Neural cell (in vitro differentiated cells): Measurements from ENCODE around the gene DCLK1. TPM values are rescaled to one million over a fixed set of nuclear protein-coding genes. Genes with fewer than 3 reads are reported as not detected.

Experiments used
- H2AFZ ChIP-seq: fragments of 200-600, 300-800 bp; sonication (generic), shearing (Covaris generic); 2 replicates; pipeline ENCODE4 v1.6.0; 2014; ENCODE audit warnings: low read depth, mild to moderate bottlenecking, antibody characterized with exemption, low read length, moderate library complexity
- H3F3A ChIP-seq: fragments of 200-600 bp; shearing (Covaris generic); 2 replicates; pipeline ENCODE4 v1.6.1; 2016; ENCODE audit warnings: mild to moderate bottlenecking, moderate library complexity, mixed read lengths, antibody characterized with exemption, low read length; ENCODE audit not compliant: insufficient read depth, poor library complexity, severe bottlenecking
- H3K27ac ChIP-seq: fragments of 200-600, 300-800 bp; sonication (generic), shearing (Covaris generic); 2 replicates; pipeline ENCODE4 v1.5.1; 2014; ENCODE audit warnings: mild to moderate bottlenecking, low read length, moderate library complexity
- H3K27me3 ChIP-seq: fragments of 300-800, 200-600 bp; sonication (generic), shearing (Covaris generic); 2 replicates; pipeline ENCODE4 v1.6.0; 2014; ENCODE audit warnings: mild to moderate bottlenecking, low read depth, low read length, moderate library complexity; ENCODE audit not compliant: insufficient read depth
- H3K36me3 ChIP-seq: fragments of 300-800, 200-600 bp; sonication (generic), shearing (Covaris generic); 2 replicates; pipeline ENCODE4 v1.5.1; 2014; ENCODE audit warnings: mild to moderate bottlenecking, antibody characterized with exemption, low read length, moderate library complexity; ENCODE audit not compliant: insufficient read depth
- H3K4me2 ChIP-seq: fragments of 300-800, 200-600 bp; sonication (generic), shearing (Covaris generic); 2 replicates; pipeline ENCODE4 v1.6.0; 2014; ENCODE audit warnings: mild to moderate bottlenecking, low read length
- H3K4me3 ChIP-seq: fragments of 300-800, 200-600 bp; sonication (generic), shearing (Covaris generic); 2 replicates; pipeline ENCODE4 v1.5.1; 2014; ENCODE audit warnings: mild to moderate bottlenecking, low read length, moderate library complexity
- H3K79me2 ChIP-seq: fragments of 200-600 bp; shearing (Covaris generic); replicated peaks from 2 replicates; pipeline ENCODE4 v1.6.0; 2014; ENCODE audit warnings: mild to moderate bottlenecking, low read length, moderate library complexity; ENCODE audit not compliant: insufficient read depth
- H3K9ac ChIP-seq: fragments of 300-800, 200-600 bp; sonication (generic), shearing (Covaris generic); 2 replicates; pipeline ENCODE4 v1.6.1; 2016; ENCODE audit warnings: mild to moderate bottlenecking, low read length, mixed read lengths
- H3K9me2 ChIP-seq: fragments of 200-600 bp; shearing (Covaris generic); 2 replicates; pipeline ENCODE4 v1.6.1; 2016; ENCODE audit warnings: mild to moderate bottlenecking, low read length, mixed read lengths; ENCODE audit not compliant: insufficient read depth
- H3K9me3 ChIP-seq: fragments of 200-600, 300-800 bp; sonication (generic), shearing (Covaris generic); 2 replicates; pipeline ENCODE4 v1.6.1; 2016; ENCODE audit warnings: mild to moderate bottlenecking, mixed run types, low read length, moderate library complexity, mixed read lengths
- H4K20me1 ChIP-seq: fragments of 200-600 bp; shearing (Covaris generic); 2 replicates; pipeline ENCODE4 v1.6.1; 2016; ENCODE audit warnings: mild to moderate bottlenecking, mixed run types; ENCODE audit not compliant: insufficient read depth
- EP300 ChIP-seq: fragments of 450-650 bp; conservative IDR thresholded peaks from 2 replicates; pipeline ENCODE4 v1.6.1; 2014; ENCODE audit warnings: antibody characterized with exemption, mild to moderate bottlenecking, moderate library complexity; ENCODE audit not compliant: poor library complexity, severe bottlenecking
- EZH2 ChIP-seq: fragments of 200-600, 300-800 bp; shearing (Covaris generic), sonication (generic); IDR thresholded peaks from 2 replicates; pipeline ENCODE4 v1.6.1; 2014; ENCODE audit warnings: antibody characterized with exemption, low read length, borderline replicate concordance, mild to moderate bottlenecking; ENCODE audit not compliant: insufficient read depth, poor library complexity, severe bottlenecking
- MXI1 ChIP-seq: fragments of 450-650 bp; conservative IDR thresholded peaks from 2 replicates; pipeline ENCODE4 v1.6.1; 2014; ENCODE audit warnings: antibody characterized with exemption, mild to moderate bottlenecking; ENCODE audit not compliant: poor library complexity, severe bottlenecking
- POLR2AphosphoS5 ChIP-seq: IDR thresholded peaks from 2 replicates; pipeline ENCODE4 v1.6.1; 2012
- RAD21 ChIP-seq: fragments of 450-650 bp; conservative IDR thresholded peaks from 2 replicates; pipeline ENCODE4 v1.6.1; 2014; ENCODE audit warnings: antibody characterized with exemption, mild to moderate bottlenecking, moderate library complexity
- SMC3 ChIP-seq: fragments of 450-650 bp; conservative IDR thresholded peaks from 2 replicates; pipeline ENCODE4 v1.6.1; 2014; ENCODE audit warnings: antibody characterized with exemption, mild to moderate bottlenecking, moderate library complexity; ENCODE audit not compliant: poor library complexity
- TAF1 ChIP-seq: IDR thresholded peaks from 2 replicates; pipeline ENCODE4 v1.6.1; 2012; ENCODE audit warnings: low read depth
- polyA plus RNA-seq: library from polyadenylated mRNA; depleted of rRNA; stranded (reverse); fragments of >200 nt; gene quantifications from 2 replicates; pipeline ENCODE4 v1.2.3, GENCODE V29; 2014
- TF ChIP-seq, protein P1 (sequence below): IDR thresholded peaks from 2 replicates; pipeline ENCODE4 v1.6.1; 2012; ENCODE audit warnings: borderline replicate concordance
- TF ChIP-seq, protein P2 (sequence below): fragments of 450-650 bp; IDR thresholded peaks from 2 replicates; pipeline ENCODE4 v1.5.1; 2014; ENCODE audit warnings: antibody characterized with exemption, mild to moderate bottlenecking, moderate library complexity; ENCODE audit not compliant: poor library complexity, severe bottlenecking

Gene DCLK1
- polyA plus RNA-seq, 1 donor from 2014 or later = 124 TPM

DNA sequence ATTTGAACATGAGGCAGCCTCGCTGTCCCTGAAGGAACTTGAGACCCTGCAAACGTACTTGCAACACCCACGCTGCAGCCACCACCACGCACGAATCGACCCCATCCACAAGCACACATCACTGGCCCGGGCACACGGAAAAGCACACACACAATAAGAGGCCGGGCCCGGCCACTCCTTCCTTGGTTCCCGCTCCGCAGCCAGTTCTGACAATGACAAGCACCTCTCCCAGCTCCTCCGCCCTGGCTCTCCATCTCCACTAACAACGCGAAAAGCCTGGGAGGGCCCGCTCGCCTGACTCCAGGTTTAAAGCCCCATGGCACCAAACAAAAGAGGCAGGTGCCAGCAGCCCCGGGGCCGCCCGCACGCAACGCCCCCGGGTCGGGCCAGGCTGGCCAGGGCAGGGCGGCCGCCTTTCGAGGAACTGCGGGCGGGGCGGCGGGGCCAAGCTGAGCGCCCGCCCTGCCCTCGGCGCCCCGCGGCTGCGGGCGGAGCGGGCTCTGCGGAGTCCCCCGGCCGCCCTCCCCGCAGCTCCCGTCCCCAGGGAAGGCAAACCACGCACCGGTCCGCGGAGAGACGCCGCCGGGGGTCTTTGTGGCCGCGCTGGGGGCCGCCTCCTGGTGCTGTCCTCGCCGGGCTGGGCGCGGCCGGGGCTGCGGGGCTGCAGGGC, 495 bp downstream of the DCLK1 start:
- peak overlapping the region; percentile 87 for H3K4me3 ChIP-seq
- H3K9me3 ChIP-seq = no peaks in the 10 kb centered on the region
- H3K4me2 ChIP-seq = peak overlapping the region; percentile 68
- H3K36me3 ChIP-seq = peaks cover 3% of the 10 kb centered on the region
- peaks cover 50% of the 10 kb centered on the region for H3K79me2 ChIP-seq
- no peaks in the 10 kb centered on the region for H3K9me2 ChIP-seq
- no peaks in the 10 kb centered on the region for H3K27me3 ChIP-seq
- H3K9ac ChIP-seq = peak overlapping the region; percentile 96
- peak; percentile 78 for TF ChIP-seq MXI1
- no peak for TF ChIP-seq TAF1
- TF ChIP-seq, protein P1, sequence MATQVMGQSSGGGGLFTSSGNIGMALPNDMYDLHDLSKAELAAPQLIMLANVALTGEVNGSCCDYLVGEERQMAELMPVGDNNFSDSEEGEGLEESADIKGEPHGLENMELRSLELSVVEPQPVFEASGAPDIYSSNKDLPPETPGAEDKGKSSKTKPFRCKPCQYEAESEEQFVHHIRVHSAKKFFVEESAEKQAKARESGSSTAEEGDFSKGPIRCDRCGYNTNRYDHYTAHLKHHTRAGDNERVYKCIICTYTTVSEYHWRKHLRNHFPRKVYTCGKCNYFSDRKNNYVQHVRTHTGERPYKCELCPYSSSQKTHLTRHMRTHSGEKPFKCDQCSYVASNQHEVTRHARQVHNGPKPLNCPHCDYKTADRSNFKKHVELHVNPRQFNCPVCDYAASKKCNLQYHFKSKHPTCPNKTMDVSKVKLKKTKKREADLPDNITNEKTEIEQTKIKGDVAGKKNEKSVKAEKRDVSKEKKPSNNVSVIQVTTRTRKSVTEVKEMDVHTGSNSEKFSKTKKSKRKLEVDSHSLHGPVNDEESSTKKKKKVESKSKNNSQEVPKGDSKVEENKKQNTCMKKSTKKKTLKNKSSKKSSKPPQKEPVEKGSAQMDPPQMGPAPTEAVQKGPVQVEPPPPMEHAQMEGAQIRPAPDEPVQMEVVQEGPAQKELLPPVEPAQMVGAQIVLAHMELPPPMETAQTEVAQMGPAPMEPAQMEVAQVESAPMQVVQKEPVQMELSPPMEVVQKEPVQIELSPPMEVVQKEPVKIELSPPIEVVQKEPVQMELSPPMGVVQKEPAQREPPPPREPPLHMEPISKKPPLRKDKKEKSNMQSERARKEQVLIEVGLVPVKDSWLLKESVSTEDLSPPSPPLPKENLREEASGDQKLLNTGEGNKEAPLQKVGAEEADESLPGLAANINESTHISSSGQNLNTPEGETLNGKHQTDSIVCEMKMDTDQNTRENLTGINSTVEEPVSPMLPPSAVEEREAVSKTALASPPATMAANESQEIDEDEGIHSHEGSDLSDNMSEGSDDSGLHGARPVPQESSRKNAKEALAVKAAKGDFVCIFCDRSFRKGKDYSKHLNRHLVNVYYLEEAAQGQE = peak; percentile 73
- TF ChIP-seq EZH2 = no peak
- TF ChIP-seq SMC3 = peak; percentile 40
- TF ChIP-seq RAD21 = peak; percentile 44
- no peak for TF ChIP-seq EP300
- no peak for TF ChIP-seq POLR2AphosphoS5
- TF ChIP-seq, protein P2, sequence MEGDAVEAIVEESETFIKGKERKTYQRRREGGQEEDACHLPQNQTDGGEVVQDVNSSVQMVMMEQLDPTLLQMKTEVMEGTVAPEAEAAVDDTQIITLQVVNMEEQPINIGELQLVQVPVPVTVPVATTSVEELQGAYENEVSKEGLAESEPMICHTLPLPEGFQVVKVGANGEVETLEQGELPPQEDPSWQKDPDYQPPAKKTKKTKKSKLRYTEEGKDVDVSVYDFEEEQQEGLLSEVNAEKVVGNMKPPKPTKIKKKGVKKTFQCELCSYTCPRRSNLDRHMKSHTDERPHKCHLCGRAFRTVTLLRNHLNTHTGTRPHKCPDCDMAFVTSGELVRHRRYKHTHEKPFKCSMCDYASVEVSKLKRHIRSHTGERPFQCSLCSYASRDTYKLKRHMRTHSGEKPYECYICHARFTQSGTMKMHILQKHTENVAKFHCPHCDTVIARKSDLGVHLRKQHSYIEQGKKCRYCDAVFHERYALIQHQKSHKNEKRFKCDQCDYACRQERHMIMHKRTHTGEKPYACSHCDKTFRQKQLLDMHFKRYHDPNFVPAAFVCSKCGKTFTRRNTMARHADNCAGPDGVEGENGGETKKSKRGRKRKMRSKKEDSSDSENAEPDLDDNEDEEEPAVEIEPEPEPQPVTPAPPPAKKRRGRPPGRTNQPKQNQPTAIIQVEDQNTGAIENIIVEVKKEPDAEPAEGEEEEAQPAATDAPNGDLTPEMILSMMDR = peak; percentile 15
- peak overlapping the region; percentile 93 for H3K27ac ChIP-seq
- H4K20me1 ChIP-seq = no peaks in the 10 kb centered on the region
- H2AFZ ChIP-seq = peak overlapping the region; percentile 61
- H3F3A ChIP-seq = no peaks in the 10 kb centered on the region

DNA sequence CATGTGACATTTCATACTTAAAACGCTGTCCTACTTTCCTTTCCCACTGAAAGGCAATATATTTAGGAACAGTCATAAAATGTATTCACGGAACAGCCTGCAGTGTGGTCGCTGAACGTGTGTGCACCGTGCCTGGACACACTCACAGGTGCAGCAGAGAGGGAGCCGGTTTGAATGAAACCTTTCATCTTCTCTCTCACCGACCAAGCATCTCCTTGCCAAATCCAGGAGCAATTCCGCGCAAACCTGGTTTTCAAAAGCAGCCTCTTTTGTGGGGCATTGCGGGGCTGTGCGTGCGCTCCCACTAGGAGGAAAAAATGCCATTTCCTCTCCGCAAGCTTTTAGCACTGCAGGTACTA, 1.0 kb downstream of the DCLK1 start:
- H4K20me1 ChIP-seq = no peaks in the 10 kb centered on the region
- peak overlapping the region; percentile 93 for H3K27ac ChIP-seq
- peak overlapping the region; percentile 96 for H3K9ac ChIP-seq
- H3F3A ChIP-seq = no peaks in the 10 kb centered on the region
- no peaks in the 10 kb centered on the region for H3K9me2 ChIP-seq
- no peak for TF ChIP-seq RAD21
- no peak for TF ChIP-seq TAF1
- no peak for TF ChIP-seq EZH2
- TF ChIP-seq, protein P1 = no peak
- TF ChIP-seq SMC3 = peak; percentile 46
- TF ChIP-seq, protein P2 = no peak
- TF ChIP-seq MXI1 = no peak
- peak; percentile 36 for TF ChIP-seq POLR2AphosphoS5
- TF ChIP-seq EP300 = no peak
- no peaks in the 10 kb centered on the region for H3K9me3 ChIP-seq
- peak overlapping the region; percentile 68 for H3K4me2 ChIP-seq
- H3K4me3 ChIP-seq = peak overlapping the region; percentile 87
- peaks cover 56% of the 10 kb centered on the region for H3K79me2 ChIP-seq
- H3K27me3 ChIP-seq = no peaks in the 10 kb centered on the region
- peak overlapping the region; percentile 61 for H2AFZ ChIP-seq
- H3K36me3 ChIP-seq = peaks cover 8% of the 10 kb centered on the region
